Superior temporal gyrus (tissue), 1 donor: Measurements from ENCODE around the gene SLC29A4.
"Not testable (repeated sequence)": the region's sequence is repeated elsewhere in the genome, so short reads cannot be mapped to it uniquely, and the experiment has no call there.

Experiments used
- DNase-seq: peaks from one replicate; pipeline ENCODE4 v3.0.0-alpha.2; 2016; ENCODE audit errors: extremely low spot score

Gene SLC29A4, protein sequence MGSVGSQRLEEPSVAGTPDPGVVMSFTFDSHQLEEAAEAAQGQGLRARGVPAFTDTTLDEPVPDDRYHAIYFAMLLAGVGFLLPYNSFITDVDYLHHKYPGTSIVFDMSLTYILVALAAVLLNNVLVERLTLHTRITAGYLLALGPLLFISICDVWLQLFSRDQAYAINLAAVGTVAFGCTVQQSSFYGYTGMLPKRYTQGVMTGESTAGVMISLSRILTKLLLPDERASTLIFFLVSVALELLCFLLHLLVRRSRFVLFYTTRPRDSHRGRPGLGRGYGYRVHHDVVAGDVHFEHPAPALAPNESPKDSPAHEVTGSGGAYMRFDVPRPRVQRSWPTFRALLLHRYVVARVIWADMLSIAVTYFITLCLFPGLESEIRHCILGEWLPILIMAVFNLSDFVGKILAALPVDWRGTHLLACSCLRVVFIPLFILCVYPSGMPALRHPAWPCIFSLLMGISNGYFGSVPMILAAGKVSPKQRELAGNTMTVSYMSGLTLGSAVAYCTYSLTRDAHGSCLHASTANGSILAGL

DNA sequence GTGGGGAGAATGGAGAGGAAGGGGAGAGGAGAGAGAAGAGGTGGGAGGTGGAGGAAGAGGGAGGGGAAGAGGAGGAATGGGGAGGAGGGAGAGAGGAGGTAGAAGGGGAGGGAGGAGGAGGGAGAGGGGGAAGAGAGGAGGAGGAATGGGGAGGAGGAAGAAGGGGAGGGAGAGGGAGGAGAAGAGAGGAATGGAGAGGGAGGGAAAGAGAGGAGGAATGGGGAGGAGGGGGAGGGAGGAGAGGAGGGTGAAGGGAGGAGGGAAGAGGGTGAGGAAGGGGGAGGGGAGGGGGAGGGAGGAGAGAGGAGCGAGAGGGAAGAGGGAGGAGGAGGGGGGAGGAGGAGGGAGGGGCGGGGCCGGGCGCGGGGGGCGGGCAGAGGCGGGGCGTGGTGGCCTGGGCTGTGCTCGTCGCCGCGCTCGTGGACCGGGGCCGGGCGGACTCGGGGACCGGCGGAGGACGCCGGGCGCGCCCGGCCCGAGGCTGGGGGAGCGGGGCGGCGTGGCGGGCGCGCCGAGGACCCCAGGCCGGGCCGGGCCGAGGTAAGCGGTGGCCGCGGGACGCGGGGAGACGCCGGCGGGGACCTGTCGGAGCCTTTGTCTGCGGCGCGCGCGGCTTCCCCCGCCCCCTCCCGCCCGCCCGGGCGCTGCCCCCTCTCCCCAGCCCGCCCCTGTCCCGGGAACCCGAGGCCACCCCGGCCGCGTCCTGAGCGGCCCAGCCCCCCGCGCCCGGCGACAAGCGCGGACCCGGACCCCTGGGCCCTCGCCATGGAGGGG, at the start of gene SLC29A4:
SLC29A4 (plus strand) TSS at position 401 of the 774 bp plus-strand sequence. CDS start 4,874 bp downstream, outside the sequence.
- no peak for DNase-seq

DNA sequence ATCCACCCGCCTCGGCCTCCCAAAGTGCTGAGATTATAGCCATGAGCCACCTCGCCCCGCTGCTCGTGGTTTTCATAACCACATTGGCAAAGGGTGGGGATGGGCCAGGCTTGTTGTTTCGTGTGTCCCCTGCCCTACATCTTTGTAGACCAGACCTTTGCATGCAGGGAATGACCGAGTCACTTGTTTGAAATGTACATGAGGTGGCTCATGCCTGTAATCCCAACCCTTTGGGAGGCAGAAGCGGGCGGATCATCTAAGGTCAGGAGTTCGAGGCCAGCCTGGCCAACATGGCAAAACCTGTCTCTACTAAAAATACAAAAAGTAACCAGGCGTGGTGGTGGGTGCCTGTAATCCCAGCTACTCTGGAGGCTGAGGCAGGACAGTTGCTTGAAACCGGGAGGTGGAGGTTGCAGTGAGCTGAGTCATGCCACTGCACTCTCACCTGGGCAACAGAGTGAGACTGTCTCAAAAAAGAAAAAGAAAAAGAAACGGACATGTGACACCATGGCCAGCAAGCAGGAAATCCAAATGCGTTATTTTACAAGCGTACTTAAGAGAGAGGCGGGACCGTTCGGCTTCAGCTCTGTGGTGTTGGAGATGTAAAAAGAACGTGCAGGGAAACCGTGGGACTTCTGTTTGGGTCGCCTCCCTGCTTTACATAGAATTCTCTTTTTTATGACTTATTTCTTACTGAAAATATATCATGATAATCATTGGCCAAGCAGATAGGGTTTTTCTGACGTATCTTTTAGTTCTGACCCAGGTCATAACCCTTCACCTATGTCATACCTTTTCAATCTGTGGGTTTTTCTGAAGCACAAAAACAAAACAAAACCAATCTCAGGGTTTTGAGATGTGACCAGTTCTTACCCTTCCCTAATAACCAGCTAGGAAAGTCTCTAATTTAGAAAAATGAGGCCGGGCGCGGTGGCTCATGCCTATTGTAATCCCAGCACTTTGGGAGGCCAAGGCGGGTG, 47.6 kb upstream of the SLC29A4 start:
- DNase-seq = no peak

DNA sequence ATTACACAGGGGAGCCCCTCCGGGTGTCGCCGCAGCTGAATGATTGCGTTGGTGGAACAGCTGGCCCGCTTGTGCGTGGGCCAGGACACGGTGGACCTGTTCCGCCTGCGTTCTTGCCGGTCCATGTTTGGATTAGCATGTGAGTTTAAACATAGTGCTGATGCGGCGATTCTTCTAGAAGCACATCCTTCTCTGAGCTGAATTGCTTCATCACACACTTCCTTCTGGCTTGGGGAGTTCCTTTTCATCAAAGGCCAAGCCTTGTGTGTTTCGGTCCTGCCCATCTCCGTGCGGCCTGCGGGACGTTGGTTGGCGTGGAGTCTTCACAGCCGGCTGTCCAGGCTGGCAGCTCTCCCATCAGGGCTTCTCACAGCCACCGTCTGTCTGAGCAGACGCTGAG, 45.5 kb upstream of the SLC29A4 start:
- peak; percentile 71 for DNase-seq

DNA sequence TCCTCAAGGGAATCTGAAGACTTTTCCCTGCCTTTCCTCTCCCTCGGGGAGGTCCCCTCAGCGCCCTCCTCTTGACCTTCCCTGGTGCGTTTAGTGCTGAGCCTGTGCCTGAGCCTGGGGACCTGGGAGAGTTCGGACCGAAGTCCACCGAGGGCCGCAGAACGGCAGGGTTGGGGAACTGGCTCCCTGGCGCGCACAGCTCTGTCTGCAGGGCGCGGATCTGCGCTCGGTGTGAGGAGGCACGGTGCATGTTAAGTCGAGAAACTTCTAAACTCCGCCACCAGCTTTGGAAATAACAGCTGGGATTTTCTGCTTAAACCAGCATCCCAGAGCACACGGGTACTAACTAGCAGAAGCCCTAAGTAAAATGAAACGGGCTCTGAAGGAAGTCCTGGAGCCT, 44.2 kb upstream of the SLC29A4 start:
- DNase-seq = no peak

DNA sequence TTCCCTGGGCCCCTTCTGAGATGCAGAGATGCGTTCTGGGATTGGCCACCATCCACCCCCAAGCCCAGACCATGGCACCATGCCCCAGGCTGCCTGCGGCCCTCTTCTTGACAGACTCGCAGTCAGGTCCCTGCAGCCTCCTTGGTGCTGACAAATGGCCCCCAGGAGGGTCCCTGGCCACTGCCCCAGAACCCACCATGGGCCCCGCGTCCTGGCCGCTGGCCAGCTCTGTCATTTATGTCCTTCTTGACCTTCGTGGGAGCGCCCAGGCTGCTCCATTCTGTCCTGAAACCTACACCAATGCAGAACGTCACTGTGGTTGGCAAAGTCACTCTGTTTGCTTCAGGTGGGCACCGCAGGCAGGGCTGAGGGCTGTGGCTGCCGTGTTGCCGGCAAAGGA, 39.5 kb upstream of the SLC29A4 start:
- no peak for DNase-seq

DNA sequence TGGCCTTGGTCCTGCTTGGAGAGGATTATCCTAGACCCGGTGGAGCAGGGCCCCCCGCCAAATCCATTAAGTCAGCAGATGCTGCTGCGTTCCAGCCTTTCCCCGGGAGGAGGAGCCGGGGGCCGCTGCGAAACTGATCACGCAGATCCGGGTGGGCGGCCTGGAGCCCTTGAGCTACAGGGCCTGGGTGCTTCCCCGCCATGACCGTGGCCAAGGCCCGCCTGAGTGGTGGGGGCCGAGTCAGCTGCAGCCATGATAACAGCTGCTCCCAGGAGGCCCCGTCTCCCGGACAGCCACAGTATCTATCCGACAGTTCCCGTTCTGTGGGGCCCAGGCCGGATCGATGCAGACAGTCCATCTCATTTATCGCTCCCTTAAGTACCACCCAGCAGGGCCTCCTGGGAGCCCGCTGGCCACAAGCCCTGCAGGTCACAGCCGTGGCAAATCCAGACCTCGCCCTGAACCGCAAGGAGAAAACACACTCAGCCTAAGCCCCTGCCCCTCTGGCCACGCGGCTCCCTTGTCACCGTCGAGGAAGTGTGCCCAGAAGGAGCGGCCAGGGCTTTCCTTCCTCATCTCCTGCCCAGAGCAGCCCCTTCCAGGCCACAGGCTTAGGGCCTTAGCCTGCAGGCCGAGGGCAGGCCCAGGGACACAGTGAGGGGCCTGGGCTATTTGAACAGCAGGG, 34.4 kb upstream of the SLC29A4 start:
- no peak for DNase-seq

DNA sequence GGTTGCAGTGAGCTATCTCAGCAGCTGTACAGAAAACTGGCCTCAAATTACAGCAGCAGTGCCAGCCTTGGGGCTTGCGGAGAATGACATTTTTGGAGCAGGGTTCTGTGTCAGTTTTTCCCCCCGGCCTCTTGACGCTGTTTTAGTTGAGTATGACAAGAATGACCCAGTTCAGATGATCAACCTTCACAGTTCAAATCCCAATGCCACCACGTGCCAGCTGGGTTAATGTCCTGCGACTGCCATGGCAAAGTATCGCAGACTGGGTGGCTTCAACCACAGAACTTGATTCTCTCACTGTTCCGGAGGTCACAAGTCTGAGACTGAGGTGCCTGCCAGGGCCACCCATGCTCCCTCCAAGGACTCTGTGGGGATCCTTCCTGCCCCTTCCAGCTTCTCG, 32.0 kb upstream of the SLC29A4 start:
- not testable (repeated sequence) for DNase-seq

DNA sequence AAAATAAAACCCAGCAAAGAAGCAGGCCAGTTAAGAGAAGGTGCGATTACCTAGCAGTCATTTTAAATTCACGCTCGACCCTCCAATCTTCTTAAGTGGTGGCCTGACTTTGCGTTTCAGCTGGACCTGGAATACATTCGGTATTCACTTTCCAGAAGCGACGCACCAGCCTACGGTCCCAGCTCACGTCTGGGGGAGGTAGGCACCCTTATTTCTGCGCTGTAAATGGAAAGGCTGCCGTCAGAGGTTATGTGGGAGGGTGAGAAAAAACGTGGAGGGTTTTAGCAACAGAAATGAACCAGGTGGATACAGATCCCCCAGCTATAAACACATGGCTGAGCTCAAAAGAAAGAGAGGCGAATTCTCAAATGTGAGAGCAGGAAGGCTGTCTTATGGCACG, 29.2 kb upstream of the SLC29A4 start:
- peak; percentile 26 for DNase-seq

DNA sequence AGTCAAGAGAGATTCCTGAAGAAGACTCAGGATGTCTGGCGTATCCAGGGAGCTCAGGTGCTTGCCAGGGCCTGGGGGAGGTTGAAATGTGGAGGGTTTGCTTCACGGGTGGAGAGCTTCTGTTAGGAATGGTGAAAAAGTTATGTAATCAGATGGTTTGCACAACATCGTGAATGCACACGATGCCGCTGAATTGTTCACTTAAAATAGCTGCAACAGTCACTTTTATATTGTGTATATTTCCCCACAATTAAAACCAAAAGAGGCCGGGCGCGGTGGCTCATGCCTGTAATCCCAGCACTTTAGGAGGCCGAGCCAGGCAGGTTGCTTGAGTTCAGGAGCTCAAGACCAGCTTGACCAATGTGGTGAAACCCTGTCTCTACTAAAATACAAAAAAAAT, 28.4 kb upstream of the SLC29A4 start:
- not testable (repeated sequence) for DNase-seq

DNA sequence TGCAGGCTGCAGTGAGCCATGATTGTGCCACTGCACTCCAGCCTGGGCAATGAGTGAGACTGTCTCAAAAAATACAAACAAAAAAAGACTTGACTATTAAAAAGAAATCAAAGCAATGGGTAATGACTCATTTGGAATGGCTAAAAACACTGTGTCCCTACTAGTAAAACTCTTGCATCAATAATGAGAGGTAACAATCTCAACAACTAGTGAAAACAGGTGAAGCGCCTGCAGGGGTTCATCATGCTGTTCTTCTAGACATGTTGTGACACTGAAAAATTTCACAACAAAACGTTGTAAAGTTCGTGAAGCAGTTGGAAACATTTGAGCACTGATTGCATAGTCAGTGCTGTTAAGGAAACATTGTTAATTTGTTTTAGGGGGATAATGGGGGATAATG, 26.9 kb upstream of the SLC29A4 start:
- no peak for DNase-seq

DNA sequence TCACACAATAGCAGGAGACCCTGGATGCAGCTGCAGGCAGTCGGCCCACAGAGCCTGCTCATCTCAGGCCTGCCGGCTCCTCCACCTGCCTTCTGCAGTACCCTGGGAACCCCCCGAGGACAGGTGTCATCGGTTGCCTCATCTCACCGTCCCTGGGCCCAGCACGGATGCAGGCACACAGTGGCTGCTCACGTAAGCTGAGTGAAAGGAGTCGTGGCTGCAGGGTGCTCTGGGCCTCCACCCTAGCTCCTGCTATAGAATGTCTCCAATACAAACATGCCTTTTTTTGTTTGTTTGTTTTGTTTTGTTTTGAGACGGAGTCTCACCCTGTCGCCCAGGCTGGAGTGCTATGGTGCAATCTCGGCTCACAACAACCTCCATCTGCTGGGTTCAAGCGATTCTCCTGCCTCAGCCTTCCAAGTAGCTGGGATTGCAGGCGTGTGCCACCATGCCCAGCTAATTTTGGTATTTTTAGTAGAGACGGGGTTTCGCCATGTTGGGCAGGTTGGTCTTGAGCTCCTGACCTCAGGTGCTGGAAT, 22.1 kb upstream of the SLC29A4 start:
- DNase-seq = not testable (repeated sequence)

DNA sequence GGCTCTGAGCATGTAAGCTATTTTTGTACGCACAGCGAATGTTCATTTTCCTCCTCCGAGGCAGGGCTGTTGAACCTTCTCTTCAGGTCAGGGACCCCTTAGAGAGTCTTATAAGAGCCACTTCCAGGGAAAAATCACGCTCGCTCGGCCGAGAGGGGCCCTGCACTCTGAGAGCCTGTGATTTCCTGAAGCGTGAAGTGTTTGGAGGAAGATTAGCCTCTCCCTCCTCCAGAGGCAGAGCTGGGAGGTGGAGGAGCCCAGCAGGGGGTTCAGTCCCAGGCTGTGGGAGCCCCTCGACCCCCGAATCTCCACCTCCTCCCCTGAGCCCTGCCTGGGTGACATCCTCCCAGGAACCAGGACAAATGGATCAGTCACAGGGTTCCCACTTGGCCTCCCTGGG, 19.7 kb upstream of the SLC29A4 start:
- not testable (repeated sequence) for DNase-seq

DNA sequence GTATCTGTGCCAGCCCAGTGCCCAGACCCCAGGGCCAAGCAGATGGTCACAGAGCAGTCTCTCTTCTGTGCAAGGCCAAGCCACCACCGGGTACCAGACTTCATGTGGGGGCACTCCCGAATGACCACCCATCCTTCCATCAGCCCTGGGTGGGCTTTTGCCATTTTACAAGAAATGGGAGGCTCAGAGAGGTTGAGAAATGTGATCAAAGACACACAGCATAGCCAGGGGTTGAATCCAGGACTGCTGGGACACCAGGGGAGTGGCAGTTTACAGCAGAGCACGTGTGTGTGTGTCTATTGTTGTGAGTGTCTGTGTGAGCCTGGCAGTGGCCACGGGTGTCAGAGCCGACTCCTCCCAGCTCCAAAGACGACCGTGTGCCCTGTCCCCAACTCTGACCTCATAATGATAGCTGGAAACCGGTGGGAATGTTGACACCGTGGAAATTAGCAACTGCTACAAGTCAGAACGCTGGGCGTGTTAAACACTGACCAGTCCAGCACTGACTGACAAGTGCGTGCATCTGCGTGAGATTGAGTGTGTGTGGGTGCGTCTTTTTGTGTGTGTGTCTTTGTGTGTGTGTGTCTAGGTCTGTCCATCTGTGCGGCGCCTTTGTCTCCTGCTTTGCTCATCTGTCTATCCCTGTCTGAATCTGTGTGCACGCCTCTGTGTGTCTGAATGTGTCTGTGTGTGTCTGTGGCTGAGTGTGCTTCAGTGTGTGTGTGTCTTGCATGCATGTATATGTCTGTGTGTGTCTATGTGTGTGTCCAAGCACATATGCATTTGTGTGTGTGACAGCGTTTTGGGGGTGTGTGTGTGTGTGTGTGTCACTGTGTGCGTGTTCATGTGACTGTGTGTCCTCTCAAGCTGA, 17.2 kb upstream of the SLC29A4 start:
- no peak for DNase-seq

DNA sequence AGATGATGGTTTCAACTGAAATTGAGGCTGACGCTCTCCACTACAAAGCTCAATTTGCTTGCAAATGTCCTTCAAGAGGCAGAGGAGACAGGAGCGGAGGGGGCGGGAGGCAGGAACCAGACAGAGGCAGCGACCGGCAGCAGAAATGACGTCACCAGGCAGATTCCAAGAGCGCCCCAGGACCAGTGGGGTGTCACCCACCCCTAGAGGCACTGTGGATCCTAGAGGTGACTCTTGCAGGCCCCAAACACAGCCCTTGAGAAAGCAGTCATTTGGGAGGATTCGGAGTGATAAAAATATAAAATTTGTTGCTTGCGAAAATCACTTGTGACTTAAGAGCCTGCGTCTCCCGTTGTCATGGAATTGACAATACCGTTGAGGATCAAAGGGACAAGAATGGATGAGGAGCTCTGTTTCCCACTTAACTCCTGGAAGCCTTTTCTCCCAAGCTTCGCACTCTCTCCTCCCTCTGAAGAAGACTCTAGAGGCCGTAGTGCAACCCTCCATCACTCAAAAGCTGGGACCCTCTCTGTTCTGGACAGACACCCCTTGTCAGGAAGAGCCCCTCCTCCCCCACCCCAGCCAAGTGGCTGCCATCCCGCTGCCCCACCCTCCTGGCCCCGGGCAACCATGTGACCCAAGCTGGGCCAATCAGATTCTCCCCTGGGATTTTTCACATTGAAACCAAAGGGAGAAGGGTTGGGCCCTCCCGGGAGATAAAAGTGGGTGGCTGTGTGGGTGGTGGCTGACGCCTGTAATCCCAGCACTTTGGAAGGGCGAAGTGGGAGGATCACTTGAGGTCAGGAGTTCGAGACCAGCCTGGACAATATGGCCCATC, 16.3 kb upstream of the SLC29A4 start:
- peak; percentile 33 for DNase-seq

DNA sequence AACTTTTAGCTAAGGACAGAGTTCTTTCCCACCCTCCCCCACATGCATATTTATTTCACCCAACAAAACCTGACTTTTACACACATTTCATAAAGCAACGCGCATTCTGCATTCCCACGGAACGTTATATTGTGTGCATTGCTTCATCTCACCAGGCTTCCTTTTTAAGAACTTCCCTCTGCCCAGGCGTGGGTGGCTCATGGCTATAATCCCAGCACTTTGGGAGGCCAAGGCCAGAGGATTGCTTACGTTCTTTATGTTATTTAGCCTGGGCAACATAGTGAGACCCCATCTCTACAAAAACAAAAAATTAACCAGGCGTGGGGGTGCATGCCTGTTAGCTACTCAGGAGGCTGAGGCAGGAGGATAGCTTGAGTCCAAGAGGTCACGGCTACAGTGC, 14.9 kb upstream of the SLC29A4 start:
- DNase-seq = not testable (repeated sequence)

DNA sequence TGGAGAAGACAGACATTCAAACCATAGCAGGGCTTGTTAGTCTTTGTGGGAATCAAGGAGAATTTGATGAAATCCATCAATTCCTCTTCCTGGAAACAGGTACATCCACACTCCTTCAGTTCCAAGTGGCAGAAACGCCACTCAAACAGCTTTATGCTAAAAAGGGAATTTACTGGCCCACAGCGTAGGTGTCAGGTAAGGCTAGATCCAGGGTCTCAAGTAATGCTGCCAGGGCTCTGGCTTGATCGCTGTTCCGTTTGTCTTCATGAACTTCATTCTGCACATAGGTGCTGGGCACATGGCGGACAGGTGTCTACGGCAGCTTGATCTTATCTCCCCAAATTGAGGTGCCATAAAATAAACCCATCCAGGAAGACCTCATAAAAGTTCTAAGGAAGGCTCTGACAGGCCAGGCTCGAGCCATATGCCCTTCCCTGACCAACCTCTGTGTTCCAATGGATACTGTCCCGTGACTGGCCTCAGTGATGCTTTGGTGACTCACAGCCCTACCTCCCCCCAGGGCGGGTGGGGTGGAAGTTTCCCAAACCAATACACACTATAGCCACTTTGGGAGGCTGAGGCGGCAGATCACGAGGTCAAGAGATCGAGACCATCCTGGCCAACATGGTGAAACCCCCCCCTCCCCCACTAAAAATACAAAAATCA, 12.6 kb upstream of the SLC29A4 start:
- DNase-seq = not testable (repeated sequence)

DNA sequence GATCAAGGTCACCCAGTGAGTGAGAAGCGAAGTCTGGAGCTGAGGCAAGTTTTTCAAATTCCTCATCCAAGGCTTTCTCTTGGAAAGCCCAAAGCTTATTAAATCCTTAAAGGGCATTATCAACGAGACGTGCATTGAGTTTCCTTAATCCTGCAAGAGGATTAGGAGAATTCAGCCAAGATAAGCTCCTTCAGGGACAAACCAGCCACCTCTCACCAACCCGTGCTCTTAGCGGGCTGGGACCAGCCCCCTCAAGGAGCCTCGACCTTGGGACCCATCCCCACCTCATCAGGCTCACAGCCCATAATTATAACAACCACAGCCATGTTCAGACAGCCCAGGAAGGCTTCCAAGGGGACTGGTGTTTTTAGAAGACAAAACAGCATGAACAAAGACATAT, 12.0 kb upstream of the SLC29A4 start:
- DNase-seq = no peak

DNA sequence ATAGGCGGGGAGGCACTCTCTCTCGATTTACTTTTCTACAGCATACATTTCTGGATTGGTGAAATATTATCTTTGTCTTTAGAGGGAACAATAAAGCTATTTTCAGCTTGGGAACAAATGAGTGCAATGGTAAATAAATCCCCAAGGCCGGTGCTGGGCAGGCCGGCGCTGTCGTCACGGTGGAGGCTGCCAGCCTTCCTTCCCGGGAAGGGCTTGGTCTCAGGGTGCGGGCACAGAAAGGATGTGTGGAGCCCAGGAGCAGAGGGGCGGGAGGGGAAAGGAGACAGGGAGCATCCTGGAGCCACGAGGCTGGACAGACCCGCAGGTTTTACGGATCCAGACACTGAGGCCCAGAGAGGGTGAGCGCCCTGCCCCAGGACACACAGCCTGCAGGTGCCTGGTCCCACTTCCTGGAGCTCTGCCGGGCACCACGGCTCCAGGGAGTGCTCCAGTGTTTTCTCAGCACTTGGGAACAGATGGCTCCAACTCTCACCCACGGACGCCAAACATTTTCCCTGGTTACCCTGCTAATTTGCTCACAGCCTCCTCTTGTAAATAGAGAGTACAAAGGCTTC, 8.8 kb upstream of the SLC29A4 start:
- not testable (repeated sequence) for DNase-seq
